ENCODE measurements around the gene ELF1.

ELF1 gene

DNA sequence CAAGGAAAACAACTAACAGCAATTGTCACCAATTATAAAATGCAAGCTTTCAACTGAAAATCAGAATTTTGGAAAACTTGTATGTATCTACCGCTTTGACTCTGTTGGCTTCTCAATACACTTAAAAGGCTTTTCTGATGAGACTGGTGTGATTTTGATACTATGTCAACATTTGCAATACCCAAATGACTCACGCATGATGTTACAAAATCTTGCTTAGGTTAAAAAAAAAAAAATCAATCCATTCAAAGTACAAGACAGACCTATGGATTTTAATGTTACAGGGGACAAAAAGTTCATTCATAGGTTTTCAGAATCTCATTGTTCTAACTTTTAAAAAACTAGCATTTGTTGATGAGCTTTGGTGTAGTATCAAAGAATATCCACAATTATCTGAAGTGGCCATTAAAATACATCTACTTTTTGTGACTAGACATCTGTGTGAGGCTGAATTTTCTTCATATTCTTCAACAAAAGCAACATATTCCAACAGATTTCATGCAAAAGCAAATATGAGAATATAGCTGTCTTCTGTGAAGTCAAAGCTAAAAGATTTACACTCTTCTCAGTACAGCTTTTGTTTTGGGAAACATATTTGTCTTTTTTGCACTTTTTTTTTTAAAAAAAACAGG lies 10.7 kb downstream of the ELF1 start:
- no peak for TF ChIP-seq CTCF (IDR thresholded peaks at IDR 0.05)

DNA sequence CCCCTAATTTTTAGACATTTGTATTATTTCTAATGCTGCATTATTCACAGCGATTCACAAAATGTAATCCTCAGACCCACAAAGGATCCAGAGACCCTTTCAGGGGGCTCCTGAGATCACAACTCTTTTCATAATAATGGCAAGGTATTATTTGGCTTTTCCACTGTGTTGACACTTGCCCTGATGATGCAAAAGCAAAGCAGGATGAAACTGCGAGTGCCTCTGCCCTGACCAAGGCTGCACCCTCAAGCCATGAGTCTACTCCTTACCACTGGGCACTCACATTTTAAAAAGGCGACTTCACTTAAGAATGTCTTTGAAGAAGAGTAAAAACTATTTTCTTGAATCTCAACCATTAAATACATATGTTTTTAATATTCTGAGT lies 11.4 kb downstream of the ELF1 start:
- no peak for TF ChIP-seq CTCF (IDR thresholded peaks at IDR 0.05)

- no peak for TF ChIP-seq CTCF (IDR thresholded peaks at IDR 0.05)
Measured at GRCh38 chr13:41006978-41007743, 12.0 kb downstream of the ELF1 start.

DNA sequence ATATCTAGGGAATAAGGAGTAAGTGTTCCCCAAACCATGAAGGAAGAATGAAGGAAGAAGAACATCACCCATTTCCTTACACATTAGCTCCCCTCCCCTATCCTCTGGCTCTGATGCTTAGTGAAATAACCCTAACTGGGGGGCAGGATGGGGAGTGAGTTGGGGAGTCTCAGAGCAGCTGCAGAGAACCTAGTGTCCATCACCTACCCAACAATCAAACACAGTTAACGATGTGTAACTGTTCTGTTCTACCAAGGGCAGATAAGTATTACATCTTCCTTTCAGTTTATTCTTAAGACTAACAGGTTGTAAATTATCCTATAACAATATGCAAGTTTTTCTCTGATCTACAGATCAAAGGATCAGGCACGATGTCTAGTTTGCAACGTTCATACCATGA lies 12.8 kb downstream of the ELF1 start:
- no peak for TF ChIP-seq CTCF (IDR thresholded peaks at IDR 0.05)

DNA sequence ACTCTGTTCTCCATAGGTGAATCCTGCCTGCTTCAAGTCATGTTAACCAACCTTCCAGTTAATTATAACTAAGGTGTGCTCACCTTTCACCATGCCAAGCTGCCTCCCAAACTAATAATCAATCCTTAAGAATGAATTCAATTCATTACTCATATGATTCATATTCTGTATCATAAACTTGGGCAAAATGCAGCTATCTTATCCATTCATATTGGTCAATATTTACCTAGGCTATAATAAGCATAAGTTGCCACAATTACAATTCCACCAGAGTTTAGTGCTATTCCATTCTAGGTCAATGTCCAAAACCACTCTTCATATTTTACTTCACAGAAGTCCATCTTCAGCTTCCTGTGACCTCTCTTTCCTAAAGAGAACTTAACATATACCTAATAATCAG lies 13.4 kb downstream of the ELF1 start:
- no peak for TF ChIP-seq CTCF (IDR thresholded peaks at IDR 0.05)

DNA sequence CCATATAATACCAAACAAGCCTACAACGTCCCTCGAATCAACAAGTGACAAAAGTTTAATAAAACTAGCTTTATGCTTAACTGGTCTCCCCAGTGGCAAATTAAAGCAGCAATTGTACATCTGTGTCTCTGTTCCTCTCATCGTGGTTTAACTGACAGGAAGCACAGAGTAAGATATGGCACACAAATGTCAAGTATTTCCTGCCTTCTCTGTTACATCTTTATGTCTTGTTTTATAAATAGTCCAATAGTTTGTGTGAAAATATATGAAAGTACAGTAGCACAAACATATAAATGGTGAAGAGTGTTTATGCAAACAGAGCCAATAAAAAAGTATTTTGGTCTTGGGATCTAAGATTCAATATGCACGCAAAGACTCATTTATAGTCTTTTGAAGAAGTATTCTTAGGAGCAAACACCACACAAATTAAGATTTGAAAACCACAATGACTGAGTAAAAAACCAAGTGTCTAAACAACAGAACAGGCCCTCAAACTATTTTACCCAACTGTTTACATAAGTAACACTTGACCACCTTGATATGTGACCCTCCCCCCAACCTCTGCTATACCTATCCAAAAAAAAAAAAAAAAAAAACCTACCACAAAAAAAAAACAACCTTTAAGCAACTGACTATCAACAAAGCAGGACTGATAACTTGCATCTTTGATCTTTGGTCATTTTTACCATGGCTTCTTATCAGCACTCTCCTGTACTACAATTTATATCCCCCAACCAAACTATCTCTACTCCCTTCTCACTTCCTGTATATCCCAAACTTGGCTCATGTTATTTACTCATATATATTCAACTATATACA lies 14.0 kb downstream of the ELF1 start:
- TF ChIP-seq CTCF (IDR thresholded peaks at IDR 0.05), result no peak

DNA sequence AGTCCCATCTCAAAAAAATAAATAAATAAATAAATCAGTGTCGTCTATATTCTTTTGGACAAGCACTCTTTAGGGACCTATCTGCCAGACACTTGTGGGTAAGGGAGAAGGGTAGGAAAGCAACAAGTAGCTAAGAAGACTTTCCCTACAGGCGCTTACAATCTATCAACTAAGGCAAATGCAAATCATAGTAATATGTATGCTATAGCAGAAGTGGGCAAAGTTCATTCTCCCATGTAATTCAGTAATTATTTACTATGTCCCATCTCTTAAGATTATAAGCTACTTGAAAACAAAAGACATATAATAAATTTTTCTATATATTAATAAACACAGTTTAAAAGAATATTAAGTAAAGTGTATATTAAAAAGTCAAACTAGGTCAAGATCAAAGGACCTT lies 16.5 kb downstream of the ELF1 start:
- TF ChIP-seq CTCF (IDR thresholded peaks at IDR 0.05), result no peak
